DOHH2 (cell line): ENCODE measurements around the gene ME3.

Experiments used
- H3F3A ChIP-seq: fragments of 200-600 bp; sonication (generic), shearing (Covaris generic); 2 replicates; pipeline ENCODE4 v1.6.0; 2016; ENCODE audit warnings: antibody characterized with exemption, mild to moderate bottlenecking; ENCODE audit not compliant: control insufficient read depth, insufficient read depth
- H3K27ac ChIP-seq: fragments of 200-600 bp; sonication (generic); 2 replicates; pipeline ENCODE4 v1.5.1; 2014; ENCODE audit warnings: low read depth, mild to moderate bottlenecking, low read length, moderate library complexity
- H3K27me3 ChIP-seq: fragments of 200-600 bp; sonication (generic); 2 replicates; pipeline ENCODE4 v1.6.1; 2014; ENCODE audit warnings: mild to moderate bottlenecking, low read length, mixed read lengths; ENCODE audit not compliant: control insufficient read depth
- H3K36me3 ChIP-seq: fragments of 200-600 bp; sonication (generic); 2 replicates; pipeline ENCODE4 v1.6.1; 2014; ENCODE audit warnings: mild to moderate bottlenecking, low read length, moderate library complexity, mixed read lengths; ENCODE audit not compliant: control insufficient read depth
- H3K4me1 ChIP-seq: fragments of 200-600 bp; sonication (generic); 2 replicates; pipeline ENCODE4 v1.6.1; 2014; ENCODE audit warnings: mild to moderate bottlenecking, low read length, mixed read lengths; ENCODE audit not compliant: control insufficient read depth
- H3K4me2 ChIP-seq: fragments of 200-600 bp; sonication (generic); 2 replicates; pipeline ENCODE4 v1.6.0; 2014; ENCODE audit warnings: mild to moderate bottlenecking, low read length, moderate library complexity
- H3K4me3 ChIP-seq: fragments of 200-600 bp; sonication (generic); 2 replicates; pipeline ENCODE4 v1.5.1; 2014; ENCODE audit warnings: mild to moderate bottlenecking, low read length, mixed read lengths
- H3K79me2 ChIP-seq: fragments of 200-600 bp; sonication (generic); 2 replicates; pipeline ENCODE4 v1.6.1; 2014; ENCODE audit warnings: mild to moderate bottlenecking, low read length, mixed read lengths; ENCODE audit not compliant: control insufficient read depth
- H3K9me2 ChIP-seq: fragments of 200-600 bp; sonication (generic); replicated peaks from 2 replicates; pipeline ENCODE4 v1.6.1; 2014; ENCODE audit warnings: mild to moderate bottlenecking, low read length, mixed read lengths; ENCODE audit not compliant: control insufficient read depth
- H3K9me3 ChIP-seq: fragments of 200-600 bp; sonication (generic); 2 replicates; pipeline ENCODE4 v1.6.1; 2014; ENCODE audit warnings: antibody characterized with exemption, low read length, mixed read lengths; ENCODE audit not compliant: control insufficient read depth, insufficient read depth
- H4K20me1 ChIP-seq: fragments of 200-600 bp; sonication (generic); 2 replicates; pipeline ENCODE4 v1.6.0; 2014; ENCODE audit warnings: low read depth, mild to moderate bottlenecking, antibody characterized with exemption, low read length, moderate library complexity; ENCODE audit not compliant: control insufficient read depth, insufficient read depth
- CTCF ChIP-seq: fragments of 200-600 bp; sonication (generic); IDR thresholded peaks from one replicate; pipeline ENCODE4 v1.5.1; 2014; ENCODE audit warnings: antibody characterized with exemption, mild to moderate bottlenecking, low read depth, low read length; ENCODE audit not compliant: poor library complexity, severe bottlenecking
- EZH2phosphoT487 ChIP-seq: fragments of 200-600 bp; sonication (generic); IDR thresholded peaks from 2 replicates; pipeline ENCODE4 v1.6.1; 2017; ENCODE audit warnings: borderline replicate concordance, mild to moderate bottlenecking, antibody characterized with exemption, low read length, moderate library complexity, mixed read lengths

The ME3 gene

GRCh38 chr11:86624366-86624765 is 48.0 kb downstream of the ME3 start:
- Histone ChIP-seq H3K27ac (no peak overlapping the region), H3F3A (no peaks in the 10 kb centered on the region), H4K20me1 (no peaks in the 10 kb centered on the region), H3K9me2 (no peaks in the 10 kb centered on the region), H3K36me3 (no peaks in the 10 kb centered on the region), H3K4me3 (no peak overlapping the region), H3K27me3 (0 out of 2 replicates have a peak, but pooled peaks cover 8% of the 10 kb centered on the region), H3K9me3 (no peaks in the 10 kb centered on the region), H3K79me2 (no peaks in the 10 kb centered on the region), H3K4me1 (no peaks in the 10 kb centered on the region), H3K4me2 (no peak overlapping the region)
- TF ChIP-seq EZH2phosphoT487 = no peak
- no peak for TF ChIP-seq CTCF

- Histone ChIP-seq H3K36me3 (no peaks in the 10 kb centered on the region), H3K4me1 (no peaks in the 10 kb centered on the region), H3F3A (no peaks in the 10 kb centered on the region), H4K20me1 (no peaks in the 10 kb centered on the region), H3K9me2 (no peaks in the 10 kb centered on the region), H3K9me3 (no peaks in the 10 kb centered on the region), H3K4me3 (no peak overlapping the region), H3K27me3 (0 out of 2 replicates have a peak, but pooled peaks cover 8% of the 10 kb centered on the region), H3K4me2 (no peak overlapping the region), H3K79me2 (no peaks in the 10 kb centered on the region), H3K27ac (no peak overlapping the region)
- no peak for TF ChIP-seq CTCF
- TF ChIP-seq EZH2phosphoT487 = no peak
Measured at GRCh38 chr11:86623736-86624135, 48.7 kb downstream of the ME3 start.

- TF ChIP-seq CTCF (no peak), EZH2phosphoT487 (no peak)
- H3K79me2 ChIP-seq = no peaks in the 10 kb centered on the region
- H3K4me1 ChIP-seq = no peaks in the 10 kb centered on the region
- no peaks in the 10 kb centered on the region for H3K9me3 ChIP-seq
- H3K27me3 ChIP-seq = 0 out of 2 replicates have a peak, but pooled peaks cover 8% of the 10 kb centered on the region
- no peaks in the 10 kb centered on the region for H3K9me2 ChIP-seq
- no peaks in the 10 kb centered on the region for H4K20me1 ChIP-seq
- H3F3A ChIP-seq = no peaks in the 10 kb centered on the region
- no peak overlapping the region for H3K4me2 ChIP-seq
- H3K36me3 ChIP-seq = no peaks in the 10 kb centered on the region
- H3K27ac ChIP-seq = no peak overlapping the region
- H3K4me3 ChIP-seq = no peak overlapping the region
Measured at GRCh38 chr11:86623041-86623621, 49.3 kb downstream of the ME3 start.
